Ramos (cell line): ENCODE results near the gene ZBTB7C.

ENCODE experiments used
- in situ Hi-C: fragments of 300-500 bp; cut with MboI; formaldehyde crosslinking; loops from one replicate; pipeline ENCODE4 v1.14.3; 2022; ENCODE audit warnings: low sequenced_read_pairs; ENCODE audit not compliant: unreplicated experiment

Gene ZBTB7C

DNA sequence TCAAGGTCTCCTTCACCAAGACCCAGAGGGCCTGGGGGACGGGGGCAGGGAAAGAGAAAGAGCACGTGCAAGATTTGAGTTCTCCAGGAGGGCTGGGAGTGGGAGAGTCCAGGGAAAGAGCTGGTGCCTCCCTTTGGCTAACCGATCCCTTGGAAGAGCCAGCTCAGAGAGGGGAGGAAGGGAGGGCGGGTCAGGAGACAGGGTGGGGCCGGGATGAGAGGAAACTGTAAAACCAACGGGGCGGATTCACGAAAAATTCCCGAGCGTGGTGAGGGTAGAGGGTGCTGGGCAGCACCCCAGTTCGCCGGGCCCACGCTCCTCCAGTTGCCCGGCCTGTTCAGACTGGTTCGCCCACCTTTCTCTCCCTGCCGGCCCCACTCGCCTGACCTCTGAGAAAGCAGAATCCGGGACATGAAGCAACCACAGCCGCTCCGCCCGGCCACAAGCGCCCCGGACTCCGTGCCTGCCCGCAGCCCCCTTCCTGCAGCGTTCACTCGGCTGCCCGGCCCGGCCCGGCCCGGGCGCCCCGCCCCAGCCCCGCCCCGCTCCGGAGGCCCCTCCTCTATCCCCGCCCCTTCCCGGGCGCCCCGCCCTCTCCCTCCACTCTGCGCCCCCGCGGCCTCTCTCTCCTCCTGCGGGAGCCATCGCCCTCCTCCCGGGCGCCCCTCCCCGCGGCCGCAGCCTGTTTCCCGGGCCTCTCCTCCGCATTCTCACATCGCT is 247.8 kb downstream of the ZBTB7C start:
- in situ Hi-C loops: no loop called here

DNA sequence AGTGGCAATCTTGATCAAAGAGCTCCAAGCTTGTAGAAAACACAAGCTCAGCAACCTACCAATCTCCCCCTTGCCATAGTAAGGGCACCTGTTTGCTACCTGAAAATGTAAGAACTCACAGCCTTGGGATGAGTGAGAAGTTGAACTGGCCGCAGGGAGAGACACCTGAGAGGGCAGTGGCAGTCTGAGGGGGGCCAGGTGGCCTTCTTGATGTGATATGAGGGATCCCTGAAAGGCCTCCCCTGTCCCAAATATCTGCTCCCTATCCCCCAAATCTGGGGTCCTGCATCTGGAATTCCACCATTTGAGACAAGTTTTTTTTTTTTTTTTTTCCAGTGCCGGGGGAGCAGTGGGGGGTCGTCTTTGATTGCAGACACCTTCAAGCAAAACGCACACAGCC is 248.6 kb downstream of the ZBTB7C start:
- in situ Hi-C loops: no loop called here

DNA sequence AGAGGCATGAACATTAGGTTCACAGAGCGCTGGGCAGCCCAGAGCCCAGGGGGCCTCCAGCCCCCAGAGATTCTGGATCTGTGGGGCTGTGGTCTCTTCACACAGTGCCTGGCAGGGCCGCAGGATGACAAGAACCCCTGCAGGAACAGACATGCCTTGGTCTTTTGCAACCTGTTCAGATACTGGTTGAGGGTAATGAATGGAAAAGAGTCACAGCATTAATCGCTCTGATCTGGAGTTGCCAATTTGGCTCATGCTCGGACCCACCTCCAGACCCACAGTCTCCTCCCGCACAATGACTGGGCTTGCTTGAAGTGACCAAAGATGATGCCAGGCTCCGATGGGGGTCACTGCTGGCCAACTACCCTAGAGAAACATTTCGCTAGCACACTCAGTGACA is 249.4 kb downstream of the ZBTB7C start:
- in situ Hi-C loops: no loop called here

DNA sequence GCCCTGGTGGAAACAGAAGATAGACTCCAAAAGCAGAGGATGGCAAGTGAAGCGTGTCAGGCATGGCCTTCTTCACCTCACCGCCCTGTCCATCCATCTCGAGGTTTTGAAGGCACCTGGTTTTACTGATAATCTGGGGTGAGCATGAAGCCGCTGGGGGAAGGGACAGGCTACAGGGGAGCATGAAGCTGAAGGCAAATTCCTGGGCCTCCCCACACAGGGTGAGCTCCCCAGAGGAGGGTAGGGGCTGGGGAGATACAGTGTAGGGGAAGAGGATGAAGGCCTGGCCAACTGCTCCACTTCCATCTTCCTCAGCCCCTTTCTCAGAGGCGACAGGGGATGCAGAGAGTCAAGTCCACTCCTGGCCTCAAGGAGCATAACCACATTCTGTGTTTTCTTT is 250.5 kb downstream of the ZBTB7C start:
- in situ Hi-C loops: no loop called here

DNA sequence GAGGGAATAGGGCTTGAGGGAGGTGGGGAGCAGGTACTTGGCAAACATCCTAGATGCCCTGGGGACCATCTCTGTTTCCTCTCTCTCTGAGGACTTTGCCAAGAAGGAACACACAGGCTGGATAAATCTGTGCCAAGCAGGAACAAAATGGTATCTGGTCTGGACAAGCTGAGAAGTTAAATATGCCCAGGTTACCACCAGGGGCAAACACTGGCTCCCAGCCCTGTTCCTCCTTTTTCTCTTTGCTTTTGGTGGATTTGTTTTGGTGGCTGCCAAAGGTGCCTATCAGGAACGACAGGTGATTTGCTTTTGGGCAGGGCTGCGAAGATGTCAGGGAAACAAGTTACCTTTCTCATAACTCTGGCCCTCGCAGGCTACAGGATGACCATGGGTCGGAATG is 251.2 kb downstream of the ZBTB7C start:
- in situ Hi-C loops: no loop called here

DNA sequence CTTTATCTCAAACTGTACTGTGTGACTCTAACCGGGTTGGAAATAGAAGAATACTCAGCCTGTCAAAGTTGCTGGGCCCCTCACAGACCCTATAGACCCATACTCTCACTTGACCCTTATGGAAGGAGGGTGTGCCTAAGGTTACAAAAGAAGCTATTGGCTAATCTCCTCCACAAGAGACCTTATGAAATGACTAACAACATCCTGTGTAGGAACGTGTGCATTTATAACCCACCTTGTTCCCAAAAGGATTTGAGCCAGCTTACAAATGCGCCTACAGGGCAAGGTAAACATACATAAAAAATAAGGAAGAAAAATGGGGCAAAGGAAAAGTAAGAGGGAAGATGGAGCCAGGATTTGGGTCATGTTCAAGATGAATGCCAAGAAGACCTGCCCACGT is 253.3 kb downstream of the ZBTB7C start:
- in situ Hi-C loops: no loop called here

DNA sequence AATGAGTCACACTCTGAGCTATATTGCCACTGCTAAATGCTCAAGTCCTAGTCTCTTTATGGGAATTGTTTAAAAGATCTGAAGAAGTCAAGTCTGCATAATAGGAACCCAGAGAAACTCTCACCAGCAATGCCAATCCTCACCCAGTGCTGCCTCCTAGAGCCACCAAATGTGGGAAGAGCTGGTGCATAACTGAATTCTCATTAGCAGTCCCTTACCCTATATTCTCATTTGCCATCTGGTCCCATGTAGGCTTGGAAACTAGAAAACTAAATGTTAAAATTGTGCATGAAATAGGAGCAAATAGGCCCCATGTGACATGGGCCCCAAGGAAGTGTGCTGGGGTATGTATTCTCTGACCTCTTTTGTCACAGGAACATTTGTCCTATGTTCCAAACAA is 254.4 kb downstream of the ZBTB7C start:
- in situ Hi-C loops: no loop called here

DNA sequence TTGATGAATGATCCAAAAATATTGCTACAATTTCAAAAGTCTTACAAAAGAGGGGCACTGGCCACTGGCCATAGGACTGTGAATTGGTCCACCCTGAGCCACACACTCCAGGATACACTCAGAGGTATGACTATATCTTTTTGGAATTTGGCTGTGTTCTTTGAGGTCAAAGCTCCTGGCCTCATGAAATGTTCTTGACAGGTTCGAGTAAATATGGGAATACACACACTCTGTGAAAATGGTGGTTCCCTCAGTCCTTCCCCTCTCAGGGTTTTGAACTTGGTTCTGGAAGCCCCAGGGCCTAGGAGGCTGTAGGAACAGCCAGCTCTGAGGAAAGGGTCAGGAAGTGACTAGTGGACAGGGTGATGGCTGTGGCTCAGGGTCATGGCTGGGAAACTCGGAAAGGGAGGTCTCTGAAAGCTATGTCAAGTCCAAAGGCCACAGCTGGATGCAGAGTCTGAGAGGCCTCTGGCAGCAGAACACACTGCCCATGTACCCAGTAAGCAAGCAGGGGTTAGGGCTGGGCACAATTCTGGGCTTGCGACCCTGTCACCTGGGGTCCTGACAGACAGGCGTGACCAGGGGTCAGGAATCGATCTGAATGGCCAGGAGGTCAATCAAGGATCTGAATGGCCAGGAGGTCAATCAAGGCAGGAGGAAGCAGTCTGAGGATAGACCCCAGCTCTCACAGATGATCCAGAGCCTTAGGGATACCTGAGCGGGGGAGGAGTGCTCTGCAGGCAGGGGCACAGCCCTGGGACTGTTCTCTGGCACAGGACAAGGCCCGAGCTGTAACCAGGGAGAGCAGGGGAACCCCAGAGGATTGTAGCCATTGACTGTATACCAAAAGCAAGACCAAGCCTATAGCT is 255.3 kb downstream of the ZBTB7C start:
- in situ Hi-C loops: no loop called here

DNA sequence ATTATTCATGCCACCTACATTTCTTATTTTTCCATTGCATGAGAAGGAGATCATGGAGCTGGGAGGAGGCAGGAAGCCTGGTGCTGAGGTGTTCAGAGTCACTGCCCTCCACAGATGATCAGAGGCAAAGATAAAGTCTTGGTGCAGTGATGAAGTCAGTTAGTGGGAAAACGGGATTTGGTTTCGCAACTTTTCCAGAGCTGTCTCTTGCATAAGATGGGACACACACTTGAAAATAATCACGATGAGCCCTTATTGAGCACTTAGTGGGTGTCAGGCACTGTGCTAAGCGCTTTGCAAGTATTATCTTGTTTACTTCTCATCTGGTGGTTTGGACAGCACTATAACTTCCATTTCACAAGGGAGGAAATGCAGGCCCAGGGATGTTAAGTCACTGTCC is 256.6 kb downstream of the ZBTB7C start:
- in situ Hi-C loops: no loop called here

DNA sequence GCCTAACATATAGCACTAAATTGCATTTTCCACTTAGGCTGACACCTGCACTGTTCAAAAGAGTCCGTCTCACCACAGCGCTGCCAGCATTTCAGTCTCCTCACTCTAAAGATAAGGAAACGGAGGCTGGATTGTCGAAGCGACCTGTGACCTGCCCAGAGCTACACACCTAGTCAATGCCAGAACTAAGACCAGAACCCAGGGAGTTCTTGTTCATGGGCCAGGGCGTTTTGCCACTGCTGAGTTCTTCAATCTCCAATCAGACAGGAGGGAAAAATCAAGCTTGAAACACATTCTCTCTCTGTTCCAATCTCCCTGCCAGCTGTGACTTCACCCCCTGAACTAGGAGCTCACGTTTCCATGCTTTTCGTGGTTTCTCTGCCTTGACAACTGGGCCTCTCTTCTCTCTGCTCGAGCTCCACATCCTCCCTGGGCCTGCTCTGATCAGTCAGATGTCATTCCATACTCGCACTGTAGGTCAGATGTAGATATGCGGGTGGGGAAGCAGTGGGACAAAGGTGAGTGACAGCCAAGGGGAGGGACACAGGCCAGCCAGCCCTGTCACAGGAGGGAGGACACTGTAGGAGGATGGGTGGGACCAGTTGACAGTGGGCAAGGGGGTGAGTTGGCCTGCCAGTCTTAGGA is 257.6 kb downstream of the ZBTB7C start:
- in situ Hi-C loops: no loop called here

DNA sequence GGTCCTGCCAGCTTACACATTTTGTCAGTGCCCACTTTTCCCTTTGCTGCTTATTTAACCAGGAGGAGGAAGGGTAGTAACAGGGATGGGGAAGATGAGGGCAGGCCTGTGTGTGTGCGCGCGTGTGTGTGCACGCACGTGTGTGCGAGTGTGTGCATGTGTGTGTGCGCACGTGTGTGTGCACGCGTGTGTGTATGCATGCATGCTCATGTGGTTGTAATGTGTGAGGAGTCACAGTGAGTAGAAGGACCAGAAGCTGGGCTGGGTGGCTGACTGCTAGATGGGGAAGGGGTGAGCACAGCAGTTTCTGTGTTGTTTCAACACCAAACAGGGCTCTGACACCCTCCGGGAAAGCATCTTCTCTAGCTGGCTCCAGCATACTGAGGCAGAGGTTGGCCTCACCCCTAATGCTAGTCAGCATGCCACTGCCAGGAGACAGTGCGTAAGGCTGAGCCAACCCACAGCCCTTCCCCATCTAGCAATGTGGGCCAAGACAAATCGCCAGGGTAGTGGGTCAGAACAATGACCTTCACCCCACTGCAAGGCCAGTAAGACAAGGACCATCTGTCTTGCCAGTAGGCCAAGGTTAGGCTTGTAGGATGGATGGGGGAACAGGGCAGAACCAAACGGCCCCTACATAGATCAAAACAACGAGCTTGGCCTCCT is 260.0 kb downstream of the ZBTB7C start:
- in situ Hi-C loops: no loop called here

DNA sequence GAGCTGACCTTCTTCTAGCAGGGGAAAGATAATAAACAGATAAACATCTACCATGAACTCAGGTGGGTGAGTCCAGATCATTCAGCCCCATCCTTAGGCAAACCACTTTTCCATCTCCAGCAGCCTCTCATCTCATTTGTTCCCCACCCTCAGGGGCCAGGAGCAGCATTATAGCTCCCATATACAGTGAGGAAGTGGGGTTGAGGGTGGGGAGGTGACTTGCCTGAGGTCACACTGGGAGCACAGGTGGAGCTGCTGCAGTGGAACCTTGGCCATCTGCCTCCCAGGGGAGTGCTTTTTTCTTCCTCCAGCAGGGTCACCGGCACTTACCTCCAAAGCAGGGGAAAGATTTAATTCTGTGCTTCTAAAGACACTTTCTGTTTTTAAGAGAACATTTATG is 266.2 kb downstream of the ZBTB7C start:
- in situ Hi-C loops: no loop called here

DNA sequence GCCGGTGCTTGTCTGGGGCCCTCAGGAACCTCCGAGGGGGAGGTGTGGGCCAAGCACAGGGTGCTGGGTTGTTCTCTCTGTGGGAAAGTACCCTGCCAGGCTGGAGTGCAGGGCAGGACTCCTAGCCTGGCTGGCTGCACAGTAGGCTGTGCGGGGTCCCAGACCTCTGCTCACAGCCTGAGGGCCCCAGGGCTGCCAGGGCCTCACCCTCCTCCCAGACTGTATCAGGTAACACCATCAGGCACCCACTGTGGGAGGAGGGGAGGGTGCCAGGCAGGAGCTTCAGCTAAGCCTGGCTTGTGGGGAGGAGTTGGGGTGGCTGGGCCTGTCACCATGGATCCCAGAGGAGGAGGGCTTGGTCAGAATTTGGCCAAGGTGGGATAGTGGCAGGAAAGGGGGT is 266.8 kb downstream of the ZBTB7C start:
- in situ Hi-C loops: no loop called here

DNA sequence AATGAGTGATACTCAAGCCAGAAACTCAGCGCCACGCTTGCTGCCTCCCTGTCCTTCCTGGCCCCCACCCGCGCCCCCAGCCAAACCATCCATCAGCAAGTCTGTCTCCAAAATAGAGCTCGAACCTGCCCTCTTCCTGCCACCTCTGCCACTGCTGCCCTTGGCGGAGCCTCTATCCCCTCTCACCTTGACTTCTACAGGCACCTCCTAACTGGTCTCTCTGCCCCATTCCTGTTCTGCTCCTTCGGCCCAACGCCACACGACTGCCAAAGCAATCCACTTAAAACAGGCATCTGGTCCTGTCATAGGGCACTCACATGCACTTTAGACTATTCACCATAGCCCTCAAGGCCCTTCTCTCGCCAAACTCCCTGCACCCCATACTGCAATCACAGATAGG is 268.5 kb downstream of the ZBTB7C start:
- in situ Hi-C loops: no loop called here

DNA sequence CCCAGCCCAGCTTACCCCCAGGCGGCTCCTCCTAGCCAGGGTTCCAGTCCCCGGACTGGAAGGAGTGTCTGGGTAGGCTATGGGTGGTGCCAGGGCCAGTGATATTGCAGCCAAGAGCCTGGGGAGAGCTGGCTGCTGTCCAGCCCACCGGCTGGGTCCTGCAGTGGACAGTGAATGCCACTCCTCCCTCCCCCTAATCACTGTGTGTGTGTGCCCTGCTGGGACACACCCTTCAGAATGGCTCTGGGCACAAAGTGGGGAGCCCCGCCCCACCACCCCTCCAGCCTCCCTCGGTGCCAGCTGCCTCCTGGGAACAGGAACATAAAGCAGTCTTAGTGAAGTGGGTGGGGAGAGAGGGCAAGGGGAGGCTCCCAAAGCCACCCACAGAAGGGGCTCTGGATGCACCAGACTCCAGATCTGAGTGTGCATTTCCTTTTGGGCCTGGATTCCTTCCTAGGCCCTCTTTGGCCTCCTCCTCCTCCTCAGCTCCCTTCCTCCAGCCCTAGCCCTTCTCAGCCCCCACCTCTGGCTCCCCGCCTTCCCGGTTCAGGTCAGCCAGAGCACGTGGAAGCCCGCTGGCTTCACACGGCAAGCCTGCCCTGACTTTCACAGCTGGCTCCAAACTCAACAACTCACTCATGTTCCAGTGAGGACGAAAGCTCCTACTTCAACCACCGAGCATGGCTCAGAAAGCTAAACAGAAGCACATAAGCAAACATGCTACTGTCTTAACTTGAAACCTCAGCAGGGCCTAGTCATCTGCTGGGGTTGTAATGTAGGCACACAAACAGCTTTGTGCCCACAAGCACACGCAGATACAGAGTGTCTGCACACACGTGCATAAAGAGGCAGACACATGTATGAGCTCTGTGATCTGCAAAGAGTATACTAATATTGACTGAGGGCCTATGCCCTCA is 269.5 kb downstream of the ZBTB7C start:
- in situ Hi-C loops: no loop called here

DNA sequence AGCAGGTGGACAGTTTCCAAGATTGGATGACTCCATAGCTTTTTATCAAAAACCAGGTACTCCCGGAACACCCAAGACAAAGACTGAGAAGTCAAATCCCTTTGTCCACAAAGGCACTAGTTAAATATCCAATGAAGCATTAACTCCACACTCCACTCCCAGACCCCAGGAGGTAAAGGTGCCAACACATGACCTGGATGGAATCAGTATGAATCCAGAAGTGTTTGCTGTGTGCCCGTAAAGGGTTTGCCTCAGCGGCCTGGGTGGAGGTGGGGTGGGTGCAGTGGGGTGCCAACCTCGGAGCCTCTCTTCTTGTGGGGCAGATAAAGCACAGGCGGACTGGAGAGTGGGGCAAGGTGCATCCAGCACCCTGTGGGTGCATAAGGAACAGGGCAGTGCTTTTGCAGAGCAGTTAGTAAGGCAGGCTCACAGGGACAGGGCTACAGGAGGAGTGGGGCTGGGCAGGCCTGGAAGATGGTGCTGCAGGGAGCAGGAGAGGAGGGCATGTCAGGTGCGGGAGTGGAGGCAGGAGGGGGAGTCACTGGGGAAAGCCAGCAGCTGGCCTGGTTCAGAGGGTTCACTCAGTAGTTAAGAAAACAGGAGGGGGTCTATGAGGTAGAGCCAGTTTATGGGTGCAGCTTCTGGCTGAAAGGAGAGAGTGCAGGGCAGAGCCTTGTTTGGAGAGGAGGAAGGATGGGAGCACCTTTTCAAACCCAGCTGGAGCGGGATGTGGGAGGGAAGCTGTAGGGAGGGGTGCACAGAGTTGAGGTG is 270.3 kb downstream of the ZBTB7C start:
- in situ Hi-C loops: no loop called here

DNA sequence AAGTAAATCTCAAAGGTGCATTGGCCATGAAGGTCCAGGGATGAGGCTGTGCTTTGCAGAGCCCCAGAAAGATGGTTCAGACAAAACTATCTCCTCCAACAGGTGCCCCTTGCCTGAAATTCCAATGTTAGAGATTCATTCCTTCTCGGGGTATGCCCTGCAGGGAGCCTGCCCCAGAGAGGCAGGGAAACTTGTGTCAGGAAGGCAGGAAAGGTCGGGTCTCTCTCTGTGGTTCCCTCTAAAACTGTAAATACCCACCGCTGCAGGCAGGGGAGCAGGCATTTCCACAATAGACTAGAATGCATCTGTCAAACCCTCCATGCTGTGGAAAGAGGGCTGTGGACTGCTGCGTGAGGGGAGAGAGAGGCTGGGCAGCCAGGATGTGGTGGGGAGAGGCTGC is 271.0 kb downstream of the ZBTB7C start:
- in situ Hi-C loops: no loop called here

DNA sequence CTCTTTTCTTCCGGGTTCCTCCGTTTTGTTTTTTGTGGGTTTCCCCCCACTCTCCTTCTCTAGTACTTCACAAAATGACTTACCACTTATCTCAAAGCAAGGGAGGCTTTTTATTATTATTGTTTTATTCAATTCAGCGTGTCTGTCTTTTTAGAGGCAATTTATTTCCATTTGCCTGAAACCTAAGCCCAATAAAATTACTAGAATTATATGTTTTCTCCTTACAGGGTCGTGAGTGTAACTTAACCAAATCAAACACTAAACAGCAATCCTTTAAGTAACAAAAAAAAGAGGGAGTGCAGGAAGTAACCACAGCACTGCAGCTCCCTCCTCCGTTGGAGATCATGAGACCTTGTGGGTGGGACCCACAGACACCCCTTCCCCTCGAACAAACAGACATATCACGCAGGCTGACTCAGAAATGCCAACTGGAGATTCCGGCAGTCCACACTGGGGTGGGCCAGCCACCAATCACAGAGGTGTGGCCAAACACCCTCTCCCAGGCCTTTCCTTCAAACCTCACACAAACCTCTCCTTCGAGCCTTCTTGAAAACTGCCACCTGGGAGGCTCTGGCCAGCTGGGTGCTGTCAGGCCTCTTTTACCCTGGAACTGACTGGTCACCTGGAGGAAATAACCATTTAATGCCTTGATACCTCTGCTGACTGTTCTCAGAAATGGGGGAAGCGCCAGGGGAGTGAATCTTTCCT is 271.7 kb downstream of the ZBTB7C start:
- in situ Hi-C loops: no loop called here
